ENCODE data around the gene TNFRSF14.
"Not testable (repeated sequence)": the region's sequence is repeated elsewhere in the genome, so short reads cannot be mapped to it uniquely, and the experiment has no call there.

The TNFRSF14 gene

DNA sequence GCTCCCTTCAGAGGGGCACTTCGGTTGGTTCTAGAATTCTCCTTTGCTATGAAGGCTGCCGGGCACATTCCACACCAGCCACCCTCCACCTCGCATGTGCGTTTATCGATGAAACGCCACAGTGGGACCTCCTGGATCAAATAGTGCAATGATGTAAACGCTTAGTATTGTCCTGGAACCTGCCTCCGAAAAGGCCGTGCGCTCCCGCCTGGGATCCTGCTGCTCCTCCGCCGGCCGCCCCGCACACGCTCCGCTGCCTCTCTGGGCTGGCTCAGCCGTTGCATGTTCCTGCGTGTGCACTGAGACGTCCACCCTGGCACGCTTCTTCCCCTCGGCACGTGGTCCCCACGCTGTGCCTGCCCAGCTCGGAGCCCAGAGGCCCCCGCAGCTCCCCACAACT lies 4.0 kb upstream of the TNFRSF14 start:
- no peak overlapping the region for H3K27ac ChIP-seq (ENCODE audit: low read depth, low read length)
- no peaks in the 10 kb centered on the region for H3K9me3 ChIP-seq (ENCODE audit: insufficient read depth, low read length)
- no peak for TF ChIP-seq EZH2phosphoT487 (conservative IDR thresholded peaks at IDR 0.05; ENCODE audit: low read length)
- TF ChIP-seq, protein P1, sequence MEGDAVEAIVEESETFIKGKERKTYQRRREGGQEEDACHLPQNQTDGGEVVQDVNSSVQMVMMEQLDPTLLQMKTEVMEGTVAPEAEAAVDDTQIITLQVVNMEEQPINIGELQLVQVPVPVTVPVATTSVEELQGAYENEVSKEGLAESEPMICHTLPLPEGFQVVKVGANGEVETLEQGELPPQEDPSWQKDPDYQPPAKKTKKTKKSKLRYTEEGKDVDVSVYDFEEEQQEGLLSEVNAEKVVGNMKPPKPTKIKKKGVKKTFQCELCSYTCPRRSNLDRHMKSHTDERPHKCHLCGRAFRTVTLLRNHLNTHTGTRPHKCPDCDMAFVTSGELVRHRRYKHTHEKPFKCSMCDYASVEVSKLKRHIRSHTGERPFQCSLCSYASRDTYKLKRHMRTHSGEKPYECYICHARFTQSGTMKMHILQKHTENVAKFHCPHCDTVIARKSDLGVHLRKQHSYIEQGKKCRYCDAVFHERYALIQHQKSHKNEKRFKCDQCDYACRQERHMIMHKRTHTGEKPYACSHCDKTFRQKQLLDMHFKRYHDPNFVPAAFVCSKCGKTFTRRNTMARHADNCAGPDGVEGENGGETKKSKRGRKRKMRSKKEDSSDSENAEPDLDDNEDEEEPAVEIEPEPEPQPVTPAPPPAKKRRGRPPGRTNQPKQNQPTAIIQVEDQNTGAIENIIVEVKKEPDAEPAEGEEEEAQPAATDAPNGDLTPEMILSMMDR (IDR thresholded peaks at IDR 0.05; ENCODE audit: insufficient read depth, low read length, poor library complexity, severe bottlenecking): no peak
- H2AFZ ChIP-seq (ENCODE audit: low read depth, low read length, severe bottlenecking): no peak overlapping the region
- no peaks in the 10 kb centered on the region for H3K79me2 ChIP-seq (ENCODE audit: insufficient read depth, low read length)
- no peak overlapping the region for H3K9ac ChIP-seq (ENCODE audit: low read length)
- no peaks in the 10 kb centered on the region for H3K9me2 ChIP-seq (replicated peaks; ENCODE audit: insufficient read depth, low read length)
- no peaks in the 10 kb centered on the region for H4K20me1 ChIP-seq (ENCODE audit: low read depth, low read length)
- no peak overlapping the region for H3K4me3 ChIP-seq (ENCODE audit: insufficient read depth, low read length, poor library complexity, severe bottlenecking)
- no peaks in the 10 kb centered on the region for H3K36me3 ChIP-seq (ENCODE audit: low read length)
- no peak overlapping the region for H3K4me2 ChIP-seq (ENCODE audit: low read depth, low read length, poor library complexity, severe bottlenecking)
- no peaks in the 10 kb centered on the region for H3K27me3 ChIP-seq (ENCODE audit: low read length)
- H3F3A ChIP-seq (ENCODE audit: insufficient read depth): no peaks in the 10 kb centered on the region

DNA sequence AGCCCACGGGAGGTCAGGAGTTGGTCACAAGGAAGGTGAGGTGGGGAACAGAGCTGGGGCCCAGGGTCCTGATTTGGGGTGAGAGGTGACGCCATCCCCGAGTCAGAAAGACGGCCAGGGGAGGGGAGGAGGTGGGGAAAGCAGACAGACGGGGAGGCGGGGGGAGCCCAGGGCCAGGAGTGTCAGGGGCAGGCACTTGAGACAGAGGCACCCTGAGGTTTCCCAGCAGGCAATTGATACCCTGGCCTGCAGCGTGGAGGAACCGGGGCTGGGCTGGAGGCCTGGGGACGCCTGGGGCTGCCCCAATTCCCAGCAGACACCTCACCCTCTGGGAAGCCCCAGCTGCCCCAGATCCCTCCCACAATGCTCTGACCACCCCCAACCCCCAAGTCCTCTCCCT lies 3.1 kb upstream of the TNFRSF14 start:
- H3K4me2 ChIP-seq (ENCODE audit: low read depth, low read length, poor library complexity, severe bottlenecking); H3K4me3 ChIP-seq (ENCODE audit: insufficient read depth, low read length, poor library complexity, severe bottlenecking); H3F3A ChIP-seq (ENCODE audit: insufficient read depth): not testable (repeated sequence)

DNA sequence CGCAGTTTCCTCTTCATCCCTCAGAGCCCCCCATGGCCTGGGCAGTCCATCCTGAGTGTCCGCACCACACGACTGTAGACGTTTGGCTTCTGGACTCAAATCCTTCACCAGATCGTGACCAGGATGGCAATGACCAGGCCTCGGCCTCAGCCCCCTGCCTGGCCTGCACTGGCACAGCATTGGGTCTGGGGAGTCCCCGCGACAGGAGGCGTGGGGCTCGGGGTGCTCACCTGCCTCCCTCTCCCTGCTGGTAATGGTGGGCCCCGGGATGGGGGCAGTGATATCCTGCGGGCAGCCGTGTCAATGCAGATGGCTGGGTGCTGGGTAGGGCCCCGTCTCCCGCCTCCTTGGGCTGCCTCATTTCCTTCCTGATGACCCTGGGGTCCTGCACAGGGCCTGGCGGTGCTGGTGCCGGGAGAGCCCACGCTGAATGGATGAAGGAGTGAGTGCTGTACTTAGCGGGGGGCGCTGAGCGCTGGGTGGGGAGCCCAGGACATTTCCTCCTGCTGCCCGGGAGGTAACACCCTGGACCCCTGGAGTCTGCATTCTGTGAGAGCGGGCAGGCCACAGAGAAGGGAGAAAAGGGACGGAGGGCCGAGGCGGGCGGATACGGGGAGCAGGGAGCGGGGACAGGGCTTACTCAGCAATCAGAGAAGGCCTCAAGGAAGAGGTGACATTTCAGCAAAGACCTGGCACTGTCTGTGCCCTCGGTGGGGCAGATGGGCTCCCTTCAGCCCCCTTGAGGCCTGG lies 2.1 kb upstream of the TNFRSF14 start:
- H3K9ac ChIP-seq (ENCODE audit: low read length): no peak overlapping the region
- no peaks in the 10 kb centered on the region for H3K27me3 ChIP-seq (ENCODE audit: low read length)
- no peaks in the 10 kb centered on the region for H3K79me2 ChIP-seq (ENCODE audit: insufficient read depth, low read length)
- no peaks in the 10 kb centered on the region for H3K9me3 ChIP-seq (ENCODE audit: insufficient read depth, low read length)
- no peak overlapping the region for H3K4me3 ChIP-seq (ENCODE audit: insufficient read depth, low read length, poor library complexity, severe bottlenecking)
- no peaks in the 10 kb centered on the region for H3K36me3 ChIP-seq (ENCODE audit: low read length)
- no peaks in the 10 kb centered on the region for H3K9me2 ChIP-seq (replicated peaks; ENCODE audit: insufficient read depth, low read length)
- H2AFZ ChIP-seq (ENCODE audit: low read depth, low read length, severe bottlenecking): no peak overlapping the region
- TF ChIP-seq EZH2phosphoT487 (conservative IDR thresholded peaks at IDR 0.05; ENCODE audit: low read length): no peak
- TF ChIP-seq, protein P1 (IDR thresholded peaks at IDR 0.05; ENCODE audit: insufficient read depth, low read length, poor library complexity, severe bottlenecking): no peak
- no peaks in the 10 kb centered on the region for H4K20me1 ChIP-seq (ENCODE audit: low read depth, low read length)
- no peak overlapping the region for H3K4me2 ChIP-seq (ENCODE audit: low read depth, low read length, poor library complexity, severe bottlenecking)
- H3F3A ChIP-seq (ENCODE audit: insufficient read depth): no peaks in the 10 kb centered on the region
- no peak overlapping the region for H3K27ac ChIP-seq (ENCODE audit: low read depth, low read length)

More for the DNA sequence above, 3.1 kb upstream of the TNFRSF14 start:
- H3K79me2 ChIP-seq (ENCODE audit: insufficient read depth, low read length); H3K27ac ChIP-seq (ENCODE audit: low read depth, low read length); H3K9ac ChIP-seq (ENCODE audit: low read length); H3K36me3 ChIP-seq (ENCODE audit: low read length); H3K9me3 ChIP-seq (ENCODE audit: insufficient read depth, low read length); H2AFZ ChIP-seq (ENCODE audit: low read depth, low read length, severe bottlenecking); H4K20me1 ChIP-seq (ENCODE audit: low read depth, low read length); H3K9me2 ChIP-seq (replicated peaks; ENCODE audit: insufficient read depth, low read length); H3K27me3 ChIP-seq (ENCODE audit: low read length): not testable (repeated sequence)

DNA sequence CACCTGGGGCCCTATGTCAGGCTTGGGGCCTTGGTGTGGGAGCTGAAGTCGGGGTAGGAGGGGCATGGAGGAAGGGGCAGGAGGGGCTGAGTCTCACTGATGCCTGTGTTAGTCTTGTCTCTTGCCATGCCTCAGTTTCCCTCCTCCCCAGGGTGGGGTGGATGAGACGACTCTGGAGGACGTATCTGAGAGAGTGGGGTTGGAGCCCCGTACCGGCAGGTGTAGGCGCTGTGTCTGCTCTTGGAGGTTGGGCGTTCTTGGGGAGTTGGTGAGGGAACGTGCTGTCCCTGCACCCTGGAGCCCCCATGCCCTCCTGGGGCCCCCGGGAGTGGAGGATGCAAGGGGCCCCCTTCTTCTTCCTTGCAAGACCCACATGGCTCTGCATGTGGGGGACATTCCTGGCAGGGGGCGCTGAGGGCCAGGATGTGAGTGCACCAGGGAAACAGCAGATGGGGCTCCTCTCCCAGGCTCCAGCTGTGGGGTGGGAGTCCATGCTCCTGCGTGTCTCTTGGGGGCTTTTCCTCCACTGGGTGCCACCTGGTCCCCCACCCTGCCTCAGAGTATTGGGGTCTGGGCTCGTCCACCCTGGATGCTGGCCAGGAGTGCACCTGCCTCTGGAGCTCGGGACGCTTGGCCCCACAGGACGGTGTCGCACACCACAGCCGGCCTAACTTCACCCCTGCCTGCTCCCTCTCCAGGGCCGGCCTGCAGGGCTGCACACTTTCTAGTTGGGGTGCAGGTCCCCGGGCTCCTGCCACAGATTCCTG lies 1.4 kb upstream of the TNFRSF14 start:
- Histone ChIP-seq H3K27me3 (ENCODE audit: low read length) (no peaks in the 10 kb centered on the region), H4K20me1 (ENCODE audit: low read depth, low read length) (no peaks in the 10 kb centered on the region), H3K9ac (ENCODE audit: low read length) (no peak overlapping the region), H3K9me2 (replicated peaks; ENCODE audit: insufficient read depth, low read length) (no peaks in the 10 kb centered on the region), H3K4me3 (ENCODE audit: insufficient read depth, low read length, poor library complexity, severe bottlenecking) (no peak overlapping the region), H3K27ac (ENCODE audit: low read depth, low read length) (no peak overlapping the region), H3K36me3 (ENCODE audit: low read length) (no peaks in the 10 kb centered on the region), H3K9me3 (ENCODE audit: insufficient read depth, low read length) (no peaks in the 10 kb centered on the region), H3K79me2 (ENCODE audit: insufficient read depth, low read length) (no peaks in the 10 kb centered on the region), H3F3A (ENCODE audit: insufficient read depth) (no peaks in the 10 kb centered on the region), H2AFZ (ENCODE audit: low read depth, low read length, severe bottlenecking) (no peak overlapping the region), H3K4me2 (ENCODE audit: low read depth, low read length, poor library complexity, severe bottlenecking) (no peak overlapping the region)
- TF ChIP-seq EZH2phosphoT487 (conservative IDR thresholded peaks at IDR 0.05; ENCODE audit: low read length): no peak
- TF ChIP-seq, protein P1 (IDR thresholded peaks at IDR 0.05; ENCODE audit: insufficient read depth, low read length, poor library complexity, severe bottlenecking): no peak
